ENCODE data around the gene MX2.

DNA sequence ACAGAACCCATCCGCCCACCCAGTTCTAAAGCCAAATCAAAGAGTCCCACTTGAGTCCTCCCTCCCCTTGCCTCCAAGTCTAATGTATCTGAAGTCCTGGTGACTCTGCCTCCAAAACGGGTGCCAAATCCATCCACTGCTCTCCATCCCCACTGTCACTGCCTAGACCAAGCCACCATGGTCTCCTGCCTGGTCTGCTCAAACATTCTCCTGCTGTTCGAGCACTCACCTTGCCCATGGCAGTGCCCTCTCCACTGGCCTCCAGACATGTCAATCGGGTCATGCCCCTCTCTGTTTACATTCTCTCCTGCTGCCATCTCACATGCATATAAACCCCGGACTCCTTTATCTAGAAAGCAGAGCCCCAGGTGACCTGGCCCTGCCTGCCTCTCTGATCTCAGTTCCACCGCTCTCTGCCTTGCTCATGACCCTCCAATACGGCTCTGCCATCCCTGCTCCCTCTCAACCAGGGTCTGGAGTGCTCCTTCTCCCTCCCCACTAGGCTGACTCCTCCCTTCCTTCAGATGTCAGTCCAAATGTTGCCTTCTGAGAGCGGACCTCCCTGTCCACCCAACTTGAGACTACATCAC lies 32.1 kb downstream of the MX2 start:
- TF ChIP-seq, protein P1, sequence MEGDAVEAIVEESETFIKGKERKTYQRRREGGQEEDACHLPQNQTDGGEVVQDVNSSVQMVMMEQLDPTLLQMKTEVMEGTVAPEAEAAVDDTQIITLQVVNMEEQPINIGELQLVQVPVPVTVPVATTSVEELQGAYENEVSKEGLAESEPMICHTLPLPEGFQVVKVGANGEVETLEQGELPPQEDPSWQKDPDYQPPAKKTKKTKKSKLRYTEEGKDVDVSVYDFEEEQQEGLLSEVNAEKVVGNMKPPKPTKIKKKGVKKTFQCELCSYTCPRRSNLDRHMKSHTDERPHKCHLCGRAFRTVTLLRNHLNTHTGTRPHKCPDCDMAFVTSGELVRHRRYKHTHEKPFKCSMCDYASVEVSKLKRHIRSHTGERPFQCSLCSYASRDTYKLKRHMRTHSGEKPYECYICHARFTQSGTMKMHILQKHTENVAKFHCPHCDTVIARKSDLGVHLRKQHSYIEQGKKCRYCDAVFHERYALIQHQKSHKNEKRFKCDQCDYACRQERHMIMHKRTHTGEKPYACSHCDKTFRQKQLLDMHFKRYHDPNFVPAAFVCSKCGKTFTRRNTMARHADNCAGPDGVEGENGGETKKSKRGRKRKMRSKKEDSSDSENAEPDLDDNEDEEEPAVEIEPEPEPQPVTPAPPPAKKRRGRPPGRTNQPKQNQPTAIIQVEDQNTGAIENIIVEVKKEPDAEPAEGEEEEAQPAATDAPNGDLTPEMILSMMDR (IDR thresholded peaks at IDR 0.05 in 2 of 3, conservative IDR thresholded peaks at IDR 0.05 in 1 of 3; ENCODE audit: insufficient read depth in 2 of 3, low read depth in 1 of 3, low read length in 3 of 3), result no peak
- no peak for TF ChIP-seq LARP7 (IDR thresholded peaks at IDR 0.05)
- no peak for TF ChIP-seq CREM (IDR thresholded peaks at IDR 0.05; ENCODE audit: low read depth)
- no peak for TF ChIP-seq ZNF766 (CRISPR knock-in tag; conservative IDR thresholded peaks at IDR 0.05)
- TF ChIP-seq TAF1 (IDR thresholded peaks at IDR 0.05; ENCODE audit: control insufficient read depth, extremely low read depth, insufficient read depth, low read length, severe bottlenecking), result no peak

Data from K562 (cell line).